Femur (tissue), 1 donor: ENCODE results near the gene RSPH1.
A peak's percentile ranks its signal among the peaks of the same experiment; 100 is the strongest.

Experiments
- DNase-seq: peaks from one replicate; pipeline ENCODE4 v3.0.0-alpha.2; 2017

The RSPH1 gene

DNA sequence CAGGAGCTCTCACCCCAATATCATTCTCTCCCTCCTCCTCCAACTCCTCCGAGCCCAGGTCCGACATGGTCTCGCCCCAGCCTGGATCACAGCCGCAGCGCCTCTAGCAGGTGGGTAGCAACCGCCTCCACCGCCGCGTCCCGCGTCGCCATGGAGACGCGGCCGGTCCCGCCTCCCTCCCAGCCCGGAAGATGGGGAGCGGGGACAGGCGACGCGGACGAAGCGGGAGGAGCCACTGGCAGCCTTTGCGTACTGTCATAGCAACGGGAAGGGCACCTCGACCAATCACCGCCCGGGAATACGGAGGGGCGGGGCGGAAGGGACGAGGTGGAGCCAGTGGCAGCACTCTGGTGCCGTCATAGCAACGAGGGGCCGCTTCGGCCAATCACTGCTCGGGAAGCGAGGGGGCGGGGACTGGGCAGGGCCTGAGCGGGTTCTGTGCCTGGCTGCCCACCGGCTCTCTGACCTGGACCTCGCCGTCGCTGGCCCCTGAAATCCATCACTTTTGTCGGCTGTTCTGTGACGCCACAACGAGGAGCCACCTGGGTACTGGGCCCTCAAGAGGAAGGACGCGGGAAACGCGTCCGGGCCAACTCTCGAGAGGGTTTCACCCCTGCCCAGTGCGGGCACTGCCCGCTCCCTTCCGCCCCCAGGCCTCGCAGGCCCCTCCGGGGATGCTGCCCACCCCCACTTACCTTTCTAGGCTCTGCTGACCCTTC is at the start of gene RSPH1:
RSPH1 (minus strand) TSS at position 105 of the 719 bp plus-strand sequence; CDS start at position 67, 38 bp downstream.
- DNase-seq: peak; percentile 100

DNA sequence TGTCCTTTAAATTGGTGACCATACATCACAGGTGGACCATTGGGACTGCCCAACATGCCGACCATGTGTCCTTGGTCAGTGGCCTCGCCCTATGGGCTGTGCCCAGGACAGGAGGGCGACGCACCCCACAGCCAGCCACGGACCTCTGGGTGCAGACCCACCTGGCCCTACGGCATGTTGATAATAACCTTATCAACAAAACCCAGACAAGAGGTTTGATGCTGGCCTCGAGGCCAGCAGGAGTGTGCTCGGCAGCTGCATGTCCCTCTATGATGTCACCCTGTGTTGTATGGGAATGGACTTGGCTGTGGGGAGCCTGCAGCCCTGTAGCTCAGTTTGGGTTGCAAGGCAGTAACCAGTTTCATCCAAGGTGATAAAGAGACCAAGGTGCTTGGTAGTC is 49.7 kb upstream of the RSPH1 start:
- DNase-seq: no peak

DNA sequence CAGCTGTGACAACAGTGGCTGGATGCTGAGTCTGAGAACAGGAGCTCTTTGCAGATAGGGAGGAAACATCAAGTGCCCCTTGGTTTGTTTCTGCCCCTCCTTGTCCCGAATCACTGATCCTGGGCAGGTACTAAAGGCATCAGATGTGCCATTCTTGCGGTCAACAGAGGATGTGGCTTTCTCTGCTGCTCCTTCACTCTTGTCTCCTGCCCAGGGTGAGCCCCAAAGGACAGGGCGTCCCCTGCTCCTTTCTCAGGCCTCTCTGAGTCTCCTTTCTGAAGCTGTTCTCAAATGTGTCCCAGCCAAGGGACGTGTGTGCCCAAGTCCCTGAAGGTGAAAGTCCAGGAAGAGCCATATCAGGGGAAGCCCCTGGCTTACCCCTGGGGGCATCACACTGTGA is 49.3 kb upstream of the RSPH1 start:
- DNase-seq: peak; percentile 5

DNA sequence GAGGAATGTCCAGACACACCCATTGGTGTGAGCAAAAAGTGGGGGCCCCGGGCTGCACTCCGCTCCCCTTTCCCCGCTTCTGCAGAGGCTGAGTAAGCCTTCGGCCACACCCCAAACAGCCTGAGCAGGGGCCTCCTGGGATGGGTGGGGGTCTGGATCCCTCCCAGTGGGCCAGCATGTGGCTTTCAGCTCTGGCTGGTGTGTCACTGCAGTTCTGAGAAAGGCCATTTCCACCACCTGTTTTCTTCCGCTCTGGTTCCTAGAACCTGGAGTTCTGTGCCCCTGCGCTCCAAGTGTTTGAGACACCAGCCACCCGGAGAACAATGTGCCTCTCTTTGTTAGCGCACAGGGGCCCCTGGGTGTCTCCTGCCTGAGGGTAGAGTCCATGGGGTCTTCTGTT is 48.5 kb upstream of the RSPH1 start:
- DNase-seq: peak; percentile 14

DNA sequence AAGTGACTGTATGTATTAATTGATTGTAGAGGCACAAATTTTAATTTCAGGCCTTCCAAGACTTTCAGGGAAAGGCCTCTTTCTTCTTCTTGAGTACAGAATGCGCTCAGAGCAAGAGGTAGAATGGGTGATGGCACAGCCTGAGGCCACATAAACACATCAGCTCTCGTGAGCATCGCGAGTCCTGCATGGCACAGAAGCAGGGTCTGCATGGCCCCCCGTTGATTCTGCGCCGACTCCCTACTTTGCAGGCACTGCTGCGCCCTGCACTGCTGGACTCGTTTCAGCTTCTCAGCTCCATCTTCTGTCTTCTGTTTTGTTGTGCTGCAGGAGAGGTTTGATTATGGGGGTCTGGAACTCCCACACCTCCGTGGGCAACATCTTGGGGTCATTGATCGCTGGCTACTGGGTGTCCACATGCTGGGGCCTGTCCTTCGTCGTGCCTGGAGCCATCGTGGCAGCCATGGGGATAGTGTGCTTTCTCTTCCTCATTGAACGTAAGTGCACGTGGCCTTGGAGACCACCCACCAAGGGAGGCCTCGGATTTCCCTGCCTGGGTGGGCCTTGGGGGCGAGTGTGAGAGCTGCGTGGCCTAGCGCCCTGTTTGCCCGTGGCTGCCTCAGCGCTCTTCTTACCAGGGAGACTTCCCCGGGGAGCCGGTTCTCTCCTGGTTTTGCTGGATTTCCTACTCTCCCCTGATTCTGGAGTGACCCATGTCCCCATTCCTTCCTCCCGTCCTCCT is 47.3 kb upstream of the RSPH1 start:
- peak; percentile 14 for DNase-seq

DNA sequence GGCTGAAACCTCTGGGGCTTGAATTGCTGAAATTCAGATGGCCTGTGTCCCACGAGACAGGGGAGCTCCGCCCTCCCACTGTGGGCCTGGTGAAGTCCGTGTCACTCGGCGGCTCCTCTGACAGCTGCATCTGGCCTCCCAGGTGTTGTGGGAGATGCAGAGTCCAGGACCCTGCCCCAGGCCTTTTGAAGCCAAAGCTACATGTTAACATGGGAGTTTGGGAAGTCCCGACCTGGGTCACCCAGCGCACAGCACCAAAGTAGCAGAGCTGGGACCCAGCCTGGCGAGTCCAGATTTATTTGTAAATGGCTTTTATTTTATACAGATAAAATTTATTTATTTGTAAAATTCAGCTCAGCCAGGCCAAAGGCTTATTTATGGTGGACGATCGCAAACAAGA is 46.6 kb upstream of the RSPH1 start:
- DNase-seq: peak; percentile 11

DNA sequence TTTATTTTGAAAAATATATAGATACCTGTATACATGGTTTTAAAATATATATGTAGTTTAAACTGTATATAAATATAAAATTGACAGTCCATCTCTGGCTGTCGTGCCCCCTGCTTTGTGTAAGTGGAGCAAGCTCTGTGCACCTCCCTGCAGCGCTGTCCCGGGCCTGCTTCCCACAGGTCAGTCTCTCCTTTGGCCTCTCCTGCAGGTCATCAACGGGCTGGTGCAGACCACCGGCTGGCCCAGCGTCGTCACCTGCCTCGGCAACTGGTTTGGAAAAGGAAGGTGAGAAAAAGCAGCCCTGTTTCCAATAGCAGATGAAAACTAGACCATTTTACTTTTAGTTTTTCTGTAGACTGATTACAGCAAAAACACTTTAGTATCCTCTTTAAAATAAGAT is 46.2 kb upstream of the RSPH1 start:
- peak; percentile 5 for DNase-seq

DNA sequence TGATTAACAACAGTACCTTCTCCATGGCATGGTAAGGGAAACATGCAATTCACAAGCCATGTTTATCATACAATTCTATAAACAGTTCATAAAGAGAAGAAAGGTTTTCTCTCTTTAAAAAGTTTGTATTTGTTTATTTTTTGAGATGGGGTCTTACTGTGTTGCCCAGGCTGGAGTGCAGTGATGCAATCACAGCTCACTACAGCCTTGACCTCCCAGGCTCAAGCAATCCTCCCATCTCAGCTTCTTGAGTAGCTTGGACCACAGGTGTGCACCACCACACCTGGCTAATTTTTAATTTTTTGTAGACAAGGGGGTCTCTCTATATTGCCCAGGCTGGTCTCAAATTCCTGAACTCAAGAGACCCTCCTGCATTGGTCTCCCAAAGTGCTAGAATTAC is 45.6 kb upstream of the RSPH1 start:
- DNase-seq: peak; percentile 1

DNA sequence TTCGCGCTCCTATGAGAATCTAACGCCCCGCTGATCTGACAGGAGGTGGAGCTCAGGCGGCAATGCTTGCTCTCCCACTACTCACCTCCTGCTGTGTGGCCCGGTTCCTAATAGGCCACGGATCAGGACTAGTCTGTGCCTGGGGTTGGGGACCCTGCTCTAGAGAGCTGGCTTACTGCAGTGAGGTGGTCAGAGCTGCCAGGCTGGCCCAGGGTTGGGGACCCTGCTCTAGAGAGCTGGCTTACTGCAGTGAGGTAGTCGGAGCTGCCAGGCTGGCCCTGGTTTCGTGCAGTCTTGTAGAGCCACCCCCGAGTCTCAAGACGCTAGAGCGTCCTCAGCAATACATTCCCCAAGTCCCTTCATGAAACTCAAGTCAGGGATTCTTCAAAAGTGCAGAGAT is 45.1 kb upstream of the RSPH1 start:
- peak; percentile 7 for DNase-seq

DNA sequence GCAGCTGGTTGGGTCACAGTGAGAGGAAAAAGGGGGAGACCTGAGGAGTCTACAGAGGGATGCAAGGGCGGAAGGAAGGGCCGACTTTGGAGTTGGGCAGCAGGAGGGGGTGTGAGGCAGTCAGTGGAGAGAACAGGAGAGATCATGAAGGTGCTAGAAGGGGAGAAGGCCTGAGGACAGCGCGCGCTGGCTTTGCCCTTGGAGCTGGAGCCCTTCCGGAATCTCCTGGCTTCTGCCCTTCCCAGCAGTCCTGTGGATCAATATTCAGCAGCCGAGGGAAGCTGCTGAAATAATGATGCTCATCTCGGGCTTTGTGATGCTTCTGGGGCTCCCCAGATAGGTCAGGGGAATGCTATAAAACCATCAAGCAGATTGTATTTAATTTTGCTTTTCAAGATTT is 44.4 kb upstream of the RSPH1 start:
- peak; percentile 10 for DNase-seq

DNA sequence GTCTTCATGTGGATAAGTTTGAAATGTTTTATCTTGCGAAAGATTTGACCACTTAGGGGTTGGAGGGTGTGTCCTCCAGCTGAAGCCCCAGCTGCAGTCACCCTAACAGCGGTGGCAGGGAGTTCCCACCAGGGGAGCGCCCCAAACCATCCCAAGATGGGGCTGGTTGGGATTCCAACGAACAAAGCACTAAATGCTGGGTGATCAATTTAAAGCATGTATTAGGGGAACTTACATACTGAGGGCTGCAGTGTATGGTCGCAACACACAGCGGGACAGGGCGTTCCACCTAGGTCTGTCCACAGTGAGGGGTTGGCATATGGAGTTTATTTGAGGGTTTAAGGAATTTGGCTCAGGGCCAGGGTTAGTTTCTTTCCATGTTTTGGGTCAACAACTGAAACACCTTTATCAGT is 43.9 kb upstream of the RSPH1 start:
- DNase-seq: peak; percentile 19

DNA sequence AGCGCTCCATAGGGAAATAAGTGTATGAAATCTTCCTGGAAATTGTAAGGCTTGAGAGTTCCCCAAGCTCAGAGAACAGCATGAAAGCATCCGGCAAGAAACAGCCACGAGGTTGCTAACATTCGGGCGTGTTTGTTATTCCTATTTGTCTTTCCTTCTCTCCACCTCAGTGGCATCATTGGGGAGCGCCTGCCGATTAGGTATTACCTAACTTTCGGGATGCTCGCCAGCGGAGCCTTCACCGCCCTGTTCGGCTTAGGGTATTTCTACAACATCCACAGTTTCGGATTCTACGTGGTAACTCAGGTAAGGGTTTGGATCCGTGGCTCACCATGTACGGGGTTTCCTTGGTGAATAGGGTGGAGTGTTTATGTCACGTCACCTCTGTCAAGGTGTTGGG is 43.3 kb upstream of the RSPH1 start:
- DNase-seq: peak; percentile 7

DNA sequence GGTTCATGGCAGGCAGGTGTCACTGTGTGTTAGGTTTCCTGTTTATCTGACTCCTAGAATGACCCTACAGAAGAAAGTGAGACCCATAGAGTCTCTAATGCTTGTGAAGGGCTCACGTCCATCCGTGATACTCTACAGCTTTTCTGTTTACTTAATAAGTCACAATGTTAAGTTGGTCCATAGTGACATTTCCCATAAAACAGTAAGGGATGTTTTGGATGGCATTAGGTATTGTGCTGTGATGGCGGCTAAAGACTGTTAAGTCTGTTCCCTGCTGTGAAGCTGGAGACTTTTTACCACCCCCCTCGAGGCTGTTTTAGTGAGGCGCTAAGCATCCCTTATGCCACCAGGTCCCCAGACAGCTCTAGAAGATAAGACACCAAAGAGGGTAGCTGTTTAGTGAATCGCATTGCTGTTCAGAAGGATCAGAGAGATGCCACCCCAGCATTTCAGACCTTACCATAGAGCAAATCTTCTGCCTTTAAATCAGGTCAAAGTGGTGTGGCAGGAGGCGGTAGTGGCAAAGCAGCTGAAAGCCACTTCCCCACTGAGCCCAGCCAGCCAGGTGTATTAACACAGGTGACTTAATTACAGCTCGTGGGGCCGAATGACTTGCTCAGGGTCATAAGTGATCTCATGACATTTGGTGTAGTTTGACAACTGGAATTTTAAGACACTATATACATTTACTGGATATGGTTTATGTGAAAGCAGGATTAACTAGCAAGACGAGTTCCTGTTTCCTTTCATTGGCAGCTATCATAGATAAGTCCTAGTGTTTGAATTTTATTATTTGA is 42.7 kb upstream of the RSPH1 start:
- peak; percentile 5 for DNase-seq

DNA sequence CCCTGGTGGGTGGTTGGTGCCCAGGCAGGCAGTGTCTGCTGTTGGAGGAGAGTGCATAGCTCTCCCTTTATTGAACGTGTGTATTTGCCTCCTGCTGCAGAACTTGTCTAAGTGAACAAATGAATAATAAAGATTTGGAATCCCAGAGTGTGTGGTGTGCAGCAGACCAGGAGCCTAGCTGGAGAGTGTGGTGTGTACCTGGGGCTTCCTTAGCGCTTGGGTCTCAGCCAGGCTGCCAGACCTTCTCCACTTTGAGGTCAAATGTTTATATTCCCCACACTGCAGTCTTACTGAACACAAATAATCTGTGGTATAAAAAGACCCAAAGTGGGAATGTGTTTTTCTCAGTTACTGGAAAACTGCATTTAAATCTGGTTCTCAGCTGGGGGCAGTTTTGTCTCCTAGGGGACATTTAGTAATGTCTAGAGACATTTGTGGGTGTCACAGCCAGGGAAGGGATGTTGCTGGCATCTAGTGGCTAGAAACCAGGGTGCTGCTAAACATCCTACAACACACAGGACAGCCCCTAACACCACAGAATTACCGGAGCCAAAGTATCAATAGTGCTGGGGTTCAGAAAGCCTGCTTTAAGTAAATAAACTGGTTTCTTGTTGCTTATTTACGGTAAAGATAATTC is 41.2 kb upstream of the RSPH1 start:
- DNase-seq: peak; percentile 21

DNA sequence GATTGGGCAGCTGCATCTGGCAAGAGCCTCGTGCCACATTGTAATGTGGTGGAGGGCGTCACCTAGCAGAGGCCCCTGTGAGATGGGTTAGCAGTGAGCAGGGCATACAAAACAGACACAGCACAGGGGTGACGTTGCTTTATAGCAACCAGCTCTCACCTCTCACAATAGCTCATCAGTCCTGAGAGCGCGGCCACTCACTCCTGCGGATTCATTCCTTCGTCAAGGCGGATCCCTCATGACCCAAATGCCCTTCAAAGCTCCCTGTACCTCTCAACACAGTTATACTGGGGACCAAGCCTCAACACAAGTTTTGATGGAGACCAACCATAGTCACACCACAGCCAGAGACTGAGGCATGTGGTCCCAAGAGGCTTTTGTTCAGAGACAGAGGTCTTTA is 40.6 kb upstream of the RSPH1 start:
- no peak for DNase-seq

DNA sequence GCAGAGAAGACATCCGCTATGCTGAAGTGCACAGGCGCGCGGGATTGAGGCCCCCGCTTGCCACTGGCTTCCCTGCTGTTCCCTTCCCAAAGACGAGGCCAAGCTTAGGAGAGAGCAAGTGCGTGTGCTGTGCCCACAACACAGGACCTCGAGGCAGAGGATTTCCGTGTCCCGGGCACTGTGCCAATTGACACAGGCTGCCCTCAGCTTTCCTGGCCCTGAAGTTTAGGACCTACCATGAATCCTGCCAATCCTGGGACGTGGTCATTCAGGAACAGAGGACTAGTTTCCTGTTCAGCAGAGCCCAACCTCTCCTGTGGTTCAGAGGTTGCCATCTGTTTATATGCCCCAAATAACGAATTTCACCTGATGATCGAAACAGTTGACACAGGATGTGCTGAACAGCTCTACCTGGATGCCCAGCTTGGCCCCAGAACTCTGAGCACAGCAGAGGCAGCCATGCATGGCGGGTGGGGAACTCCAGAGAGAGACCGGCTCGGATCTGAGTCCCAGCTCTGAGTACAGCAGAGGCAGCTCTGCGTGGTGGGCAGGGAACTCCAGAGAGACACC is 39.7 kb upstream of the RSPH1 start:
- no peak for DNase-seq

DNA sequence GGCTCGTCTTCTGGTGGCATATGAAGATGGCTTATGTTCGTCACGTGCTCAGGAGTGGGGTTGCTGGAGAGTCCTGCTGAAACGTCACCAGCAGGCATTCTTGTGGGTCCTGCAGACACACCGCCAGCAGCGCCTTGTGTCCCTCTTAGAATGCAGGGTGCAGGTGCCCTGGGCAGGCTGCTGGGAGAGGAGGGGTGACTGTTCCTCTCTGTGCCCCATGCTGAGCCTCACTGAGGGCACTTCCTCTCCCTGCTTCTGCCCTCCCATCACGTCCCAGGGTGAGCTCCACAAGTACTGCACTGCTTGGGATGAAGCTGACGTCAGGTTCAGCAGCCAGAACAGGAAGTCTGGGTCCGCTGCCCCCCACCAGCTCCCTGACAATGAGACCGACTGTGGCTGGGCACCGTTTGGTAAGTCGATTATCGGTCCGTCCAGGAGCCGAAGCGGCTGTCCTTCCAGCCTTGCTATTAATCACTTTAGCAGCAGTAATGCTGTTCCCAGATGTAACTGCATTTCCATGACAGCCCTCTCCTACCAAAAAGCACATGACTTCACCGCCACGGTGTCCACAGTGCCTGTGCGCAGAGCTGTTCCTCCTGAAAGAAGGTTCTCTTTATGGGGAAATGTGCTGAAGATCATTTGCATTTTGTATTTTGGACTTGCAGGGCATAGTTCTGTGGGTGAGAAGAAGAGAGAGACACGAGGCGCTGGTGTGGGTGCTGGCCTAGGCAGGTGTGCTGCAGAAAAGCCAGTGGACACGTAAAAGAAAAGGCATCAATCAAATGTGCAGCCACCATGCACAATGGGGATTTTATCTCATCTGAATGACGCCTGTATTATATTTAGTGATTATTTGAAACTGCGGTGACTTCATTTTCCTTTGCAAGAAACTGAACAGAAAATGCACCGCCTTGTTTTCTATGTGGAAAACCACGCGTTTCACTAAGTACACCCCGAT is 38.7 kb upstream of the RSPH1 start:
- peak; percentile 73 for DNase-seq

DNA sequence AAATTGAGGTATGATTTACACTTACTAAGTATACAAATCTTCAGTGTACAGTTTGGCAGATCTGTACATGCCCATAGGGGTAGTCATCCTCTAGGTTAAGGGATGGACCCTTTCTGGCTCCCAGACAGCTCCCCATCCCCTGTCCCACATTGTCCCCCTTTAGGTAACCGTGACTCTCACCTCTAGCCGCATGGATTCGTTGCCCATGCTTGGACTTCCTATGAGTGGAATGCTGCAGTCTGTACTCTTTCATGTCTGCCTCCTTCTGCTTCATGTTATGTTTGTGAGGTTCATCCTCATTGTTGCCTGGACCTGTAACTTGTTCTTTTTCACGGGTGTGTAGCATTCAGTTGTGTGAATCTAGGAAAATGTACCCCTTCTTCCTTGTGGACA is 37.9 kb upstream of the RSPH1 start:
- no peak for DNase-seq

DNA sequence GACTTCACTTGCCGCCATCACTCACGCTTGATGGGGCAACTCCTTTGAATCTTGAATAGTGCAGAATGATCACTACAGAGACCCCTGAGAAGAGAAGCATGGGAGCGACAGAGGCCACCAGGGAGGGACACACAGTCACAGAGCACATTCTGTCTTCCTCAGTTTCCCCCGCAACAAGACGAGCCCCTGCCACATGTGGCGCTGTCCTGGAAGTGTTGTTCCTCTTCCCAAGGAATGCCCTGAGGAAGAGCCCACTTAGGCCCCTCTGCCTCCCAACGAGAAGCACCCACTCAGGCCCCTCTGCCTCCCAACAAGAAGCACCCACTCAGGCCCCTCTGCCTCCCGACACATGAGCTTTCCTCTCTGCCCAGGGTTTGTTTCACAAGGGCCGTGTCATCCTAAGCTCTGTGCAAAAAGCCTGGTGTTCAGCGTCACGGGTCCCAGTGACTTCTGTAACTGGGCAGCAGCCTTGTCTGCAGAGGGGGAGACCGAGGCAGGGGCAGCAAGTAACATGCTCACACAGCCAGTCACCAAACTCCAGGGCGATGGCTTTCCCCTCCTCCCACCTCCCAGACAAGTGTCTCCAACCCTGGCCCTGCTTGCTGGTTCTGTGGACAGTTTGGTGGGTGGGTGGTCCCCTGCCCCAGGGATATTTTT is 37.4 kb upstream of the RSPH1 start:
- DNase-seq: no peak

DNA sequence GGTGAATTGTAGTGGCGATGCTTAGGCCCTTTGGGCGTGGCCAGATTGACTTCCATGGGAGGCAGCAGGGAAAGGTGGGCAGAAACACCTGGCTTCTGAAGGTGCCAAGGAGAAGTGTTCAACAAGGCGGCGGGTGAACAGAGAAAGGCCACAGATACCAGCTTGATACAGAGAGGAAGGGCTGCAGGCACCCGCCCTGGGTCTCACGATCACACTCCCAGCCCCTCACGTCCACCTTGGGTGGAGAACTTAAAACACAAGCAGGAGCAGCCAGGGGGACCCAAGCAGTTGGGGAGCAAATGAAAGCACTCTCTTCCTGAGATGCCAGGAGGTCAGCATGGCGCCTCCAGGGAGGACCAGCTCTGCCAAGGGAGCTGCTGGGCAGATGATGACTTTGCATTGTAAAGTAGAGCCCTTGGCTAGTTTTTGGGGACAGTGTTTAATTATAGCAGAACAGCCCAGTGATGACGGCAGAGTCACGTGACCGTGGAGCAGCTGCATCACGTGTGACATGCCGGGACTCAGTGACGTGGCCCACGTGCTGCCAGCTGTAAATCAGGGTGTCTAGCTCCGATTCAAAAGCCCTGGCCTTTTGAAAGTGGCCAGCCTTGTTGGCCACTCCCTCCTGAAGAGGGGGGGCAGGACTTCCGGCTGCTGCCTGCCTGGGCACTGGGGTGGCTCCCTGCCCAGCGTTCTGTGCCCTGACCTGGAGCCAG is 36.6 kb upstream of the RSPH1 start:
- DNase-seq: peak; percentile 70
